BJ (cell line): ENCODE measurements around the gene IQCF2. TPM values are rescaled to one million over a fixed set of nuclear protein-coding genes. Genes with fewer than 3 reads are reported as not detected.

Experiments used
- CTCF ChIA-PET: fragments of 350-600 bp; formaldehyde crosslinking; extraction: SDS; loops from one replicate; lab custom pipeline; 2021; ENCODE audit warnings: antibody characterized with exemption, inconsistent platforms; lab: Yijun Ruan, JAX
- POLR2A ChIA-PET: fragments of 300-600 bp; sonication (Branson Sonifier 250); formaldehyde crosslinking; extraction: SDS; loops from one replicate; lab custom pipeline; 2021; ENCODE audit warnings: antibody characterized with exemption; lab: Charles Lee
- DNase-seq: peaks from one replicate; pipeline ENCODE4 v3.0.0-alpha.2; 2011; ENCODE audit warnings: low read depth
- H3K27me3 ChIP-seq: 2 replicates; pipeline ENCODE4 v1.6.0; 2011; ENCODE audit warnings: low read length; ENCODE audit not compliant: control insufficient read depth, insufficient read depth
- H3K36me3 ChIP-seq: 2 replicates; pipeline ENCODE4 v1.5.1; 2011; ENCODE audit warnings: low read length; ENCODE audit not compliant: control insufficient read depth, insufficient read depth
- H3K4me3 ChIP-seq: 2 replicates; pipeline ENCODE4 v1.5.1; 2011; ENCODE audit warnings: low read depth, mild to moderate bottlenecking, control low read depth, low read length
- CTCF ChIP-seq: IDR thresholded peaks from 2 replicates; pipeline ENCODE4 v1.5.1; 2011; ENCODE audit warnings: low read depth, mild to moderate bottlenecking, control low read depth, inconsistent platforms, low read length, moderate library complexity; ENCODE audit not compliant: insufficient read depth
- polyA plus RNA-seq: library from polyadenylated mRNA; depleted of rRNA; stranded (reverse); fragments of >200 nt; gene quantifications from 2 replicates; pipeline ENCODE4 v1.2.3, GENCODE V29; 2011

The IQCF2 gene
- polyA plus RNA-seq, 1 experiment = not detected

GRCh38 chr3:51888463-51889105 lies 27.2 kb downstream of the IQCF2 start:
- ChIA-PET POLR2A (no interaction called here), CTCF (no interaction called here)
- Histone ChIP-seq H3K36me3 (no peaks in the 10 kb centered on the region), H3K27me3 (0 out of 2 replicates have a peak, but pooled peaks cover 2% of the 10 kb centered on the region), H3K4me3 (no peak overlapping the region)
- TF ChIP-seq CTCF = no peak
- DNase-seq = no peak

GRCh38 chr3:51891242-51892039 lies 30.0 kb downstream of the IQCF2 start:
- CTCF ChIA-PET = no interaction called here

GRCh38 chr3:51894391-51894790 lies 33.0 kb downstream of the IQCF2 start:
- H3K4me3 ChIP-seq = no peak overlapping the region
- no peaks in the 10 kb centered on the region for H3K36me3 ChIP-seq
- POLR2A ChIA-PET = no interaction called here
- peaks cover 2% of the 10 kb centered on the region; the same call in 1 of the 2 replicates for H3K27me3 ChIP-seq
- CTCF ChIA-PET = no interaction called here
- no peak for TF ChIP-seq CTCF
- DNase-seq = no peak

More at GRCh38 chr3:51891242-51892039, 30.0 kb downstream of the IQCF2 start:
- DNase-seq = no peak
- Histone ChIP-seq H3K4me3 (no peak overlapping the region), H3K36me3 (no peaks in the 10 kb centered on the region), H3K27me3 (peaks cover 2% of the 10 kb centered on the region; the same call in 1 of the 2 replicates)
- POLR2A ChIA-PET = no interaction called here
- TF ChIP-seq CTCF = no peak

GRCh38 chr3:51894939-51895338 lies 33.5 kb downstream of the IQCF2 start:
- ChIA-PET POLR2A (no interaction called here), CTCF (no interaction called here)
- Histone ChIP-seq H3K27me3 (peaks cover 2% of the 10 kb centered on the region; the same call in 1 of the 2 replicates), H3K4me3 (no peak overlapping the region), H3K36me3 (no peaks in the 10 kb centered on the region)
- no peak for DNase-seq
- no peak for TF ChIP-seq CTCF

GRCh38 chr3:51896607-51897305 lies 35.3 kb downstream of the IQCF2 start:
- Histone ChIP-seq H3K4me3 (no peak overlapping the region), H3K36me3 (no peaks in the 10 kb centered on the region), H3K27me3 (peaks cover 4% of the 10 kb centered on the region; the same call in 1 of the 2 replicates)
- no peak for TF ChIP-seq CTCF
- no peak for DNase-seq
- POLR2A ChIA-PET = no interaction called here
- CTCF ChIA-PET = no interaction called here
